GM19328 (cell line): ENCODE results near the gene KLK13.

Source experiments
- ATAC-seq: cut with Tn5 transposase; IDR thresholded peaks from one replicate; pipeline ENCODE4 v1.9.1; 2021; ENCODE audit warnings: mild to moderate bottlenecking, moderate library complexity; ENCODE audit not compliant: unreplicated experiment

KLK13 gene

GRCh38 chr19:51093101-51093500, 28.2 kb upstream of the KLK13 start:
- ATAC-seq = no peak

- ATAC-seq = no peak
Observed at GRCh38 chr19:51091895-51092873, 27.3 kb upstream of the KLK13 start.

- no peak for ATAC-seq
Observed at GRCh38 chr19:51091126-51091525, 26.2 kb upstream of the KLK13 start.

- no peak for ATAC-seq
Observed at GRCh38 chr19:51090471-51090870, 25.6 kb upstream of the KLK13 start.

GRCh38 chr19:51089786-51090185, 24.9 kb upstream of the KLK13 start:
- ATAC-seq = no peak

GRCh38 chr19:51086153-51086850, 21.4 kb upstream of the KLK13 start:
- no peak for ATAC-seq

GRCh38 chr19:51084505-51084904, 19.6 kb upstream of the KLK13 start:
- no peak for ATAC-seq

GRCh38 chr19:51083783-51084182, 18.9 kb upstream of the KLK13 start:
- ATAC-seq = no peak

GRCh38 chr19:51083181-51083580, 18.3 kb upstream of the KLK13 start:
- ATAC-seq = no peak

GRCh38 chr19:51082611-51083010, 17.7 kb upstream of the KLK13 start, which contains the start of gene KLK14:
KLK14 (minus strand) TSS chr19:51082887; CDS start chr19:51082614, 273 bp downstream.
- no peak for ATAC-seq

GRCh38 chr19:51081476-51081875, 16.6 kb upstream of the KLK13 start:
- ATAC-seq = no peak

GRCh38 chr19:51079481-51080110, 14.7 kb upstream of the KLK13 start:
- ATAC-seq = no peak

GRCh38 chr19:51078731-51079130, 13.8 kb upstream of the KLK13 start:
- ATAC-seq = no peak

GRCh38 chr19:51078104-51078503, 13.2 kb upstream of the KLK13 start:
- ATAC-seq = no peak

GRCh38 chr19:51076631-51077213, 11.8 kb upstream of the KLK13 start:
- no peak for ATAC-seq

GRCh38 chr19:51075998-51076397, 11.1 kb upstream of the KLK13 start:
- ATAC-seq = no peak

- no peak for ATAC-seq
Observed at GRCh38 chr19:51071095-51071405, 6.2 kb upstream of the KLK13 start.

- ATAC-seq = no peak
Observed at GRCh38 chr19:51070334-51071094, 5.6 kb upstream of the KLK13 start.

GRCh38 chr19:51066393-51067186, 1.7 kb upstream of the KLK13 start:
- no peak for ATAC-seq
